ENCODE data around the gene PIMREG. TPM values are rescaled to one million over a fixed set of nuclear protein-coding genes. Genes with fewer than 3 reads are reported as not detected.
A peak's percentile ranks its signal among the peaks of the same experiment; 100 is the strongest.

The PIMREG gene
- total RNA-seq, 2 donors from 2014 or later, result 4.3 to 26.0 TPM

GRCh38 chr17:6429266-6429665 lies 15.0 kb upstream of the PIMREG start:
- intact Hi-C loops (cut with DNase I), result no loop called here
- no peak overlapping the region for H3K4me3 ChIP-seq
- no peaks in the 10 kb centered on the region for H3K27me3 ChIP-seq
- no peak overlapping the region for H3K27ac ChIP-seq
- H3K9me3 ChIP-seq, result no peaks in the 10 kb centered on the region
- no peak overlapping the region for H3K9ac ChIP-seq (ENCODE audit: low read depth in 2 of 2, low read length in 2 of 2)
- no peaks in the 10 kb centered on the region for H3K36me3 ChIP-seq
- no peak for TF ChIP-seq CTCF (IDR thresholded peaks at IDR 0.05)
- H3K4me1 ChIP-seq, result no peaks in the 10 kb centered on the region
- DNase-seq, result no peak

GRCh38 chr17:6430769-6431168 lies 13.5 kb upstream of the PIMREG start:
- H3K9me3 ChIP-seq, result no peaks in the 10 kb centered on the region
- no peaks in the 10 kb centered on the region for H3K36me3 ChIP-seq
- no peak overlapping the region for H3K9ac ChIP-seq (ENCODE audit: low read depth in 2 of 2, low read length in 2 of 2)
- H3K4me3 ChIP-seq, result no peak overlapping the region
- no peak for DNase-seq
- H3K27me3 ChIP-seq, result no peaks in the 10 kb centered on the region
- H3K4me1 ChIP-seq, result no peaks in the 10 kb centered on the region
- no peak overlapping the region for H3K27ac ChIP-seq
- intact Hi-C loops (cut with DNase I), result no loop called here
- TF ChIP-seq CTCF (IDR thresholded peaks at IDR 0.05), result no peak

GRCh38 chr17:6435051-6435450 lies 9.2 kb upstream of the PIMREG start, which contains the start of gene AIPL1:
TSS of gene AIPL1 (minus strand) at chr17:6435121. CDS start at chr17:6435104, 17 bp downstream.
- no peak for TF ChIP-seq CTCF (IDR thresholded peaks at IDR 0.05)
- Histone ChIP-seq H3K27ac (no peak within 1 kb of the TSS), H3K9me3 (no peaks in the 10 kb centered on the region), H3K4me3 (no peak within 1 kb of the TSS), H3K27me3 (no peaks in the 10 kb centered on the region), H3K9ac (ENCODE audit: low read depth in 2 of 2, low read length in 2 of 2) (no peak within 1 kb of the TSS), H3K4me1 (no peaks in the 10 kb centered on the region), H3K36me3 (no peaks in the 10 kb centered on the region)
- DNase-seq, result no peak
- intact Hi-C loops (cut with DNase I), result loop anchor here (5.0 kb wide), 1 partner anchor 843 kb away; no protein-coding TSS in a partner anchor

- H3K9me3 ChIP-seq, result no peaks in the 10 kb centered on the region
- no peak overlapping the region for H3K27ac ChIP-seq
- no peaks in the 10 kb centered on the region for H3K36me3 ChIP-seq
- TF ChIP-seq CTCF (IDR thresholded peaks at IDR 0.05), result peak; percentile 83
- H3K4me1 ChIP-seq, result no peaks in the 10 kb centered on the region
- H3K27me3 ChIP-seq, result no peaks in the 10 kb centered on the region
- H3K9ac ChIP-seq (ENCODE audit: low read depth in 2 of 2, low read length in 2 of 2), result no peak overlapping the region
- H3K4me3 ChIP-seq, result no peak overlapping the region
- DNase-seq, result peak; percentile 56
- intact Hi-C loops (cut with DNase I), result loop anchor here (5.0 kb wide), 1 partner anchor 844 kb away; no protein-coding TSS in a partner anchor
These were observed 8.3 kb upstream of the PIMREG start for GRCh38 chr17:6435968-6436367.

GRCh38 chr17:6437466-6437865 lies 6.8 kb upstream of the PIMREG start:
- Histone ChIP-seq H3K27me3 (no peaks in the 10 kb centered on the region), H3K4me3 (no peak overlapping the region), H3K27ac (no peak overlapping the region), H3K9ac (ENCODE audit: low read depth in 2 of 2, low read length in 2 of 2) (no peak overlapping the region), H3K36me3 (no peaks in the 10 kb centered on the region), H3K4me1 (no peaks in the 10 kb centered on the region), H3K9me3 (no peaks in the 10 kb centered on the region)
- intact Hi-C loops (cut with DNase I), result loop anchor here (5.0 kb wide), 1 partner anchor 845 kb away; no protein-coding TSS in a partner anchor
- no peak for DNase-seq
- TF ChIP-seq CTCF (IDR thresholded peaks at IDR 0.05), result no peak
